Chondrocyte (in vitro differentiated cells): ENCODE results near the gene CRMP1. TPM values are rescaled to one million over a fixed set of nuclear protein-coding genes. Genes with fewer than 3 reads are reported as not detected.

Experiments used
- DNase-seq: peaks from one replicate; pipeline ENCODE4 v3.0.0; 2021; ENCODE audit warnings: mixed read lengths, low spot score
- H3K27ac Mint-ChIP-seq: one replicate; pipeline ENCODE4 v1.8.0; 2021; ENCODE audit warnings: mild to moderate bottlenecking, moderate library complexity, mixed read lengths; ENCODE audit not compliant: unreplicated experiment
- H3K27me3 Mint-ChIP-seq: 2 replicates; pipeline ENCODE4 v1.8.0; 2021; ENCODE audit warnings: low read depth, mixed read lengths
- H3K36me3 Mint-ChIP-seq: 2 replicates; pipeline ENCODE4 v1.8.0; 2021; ENCODE audit warnings: low read depth, mixed read lengths
- H3K4me1 Mint-ChIP-seq: 2 replicates; pipeline ENCODE4 v1.8.0; 2021; ENCODE audit warnings: low read depth, mild to moderate bottlenecking, mixed read lengths
- H3K4me3 Mint-ChIP-seq: one replicate; pipeline ENCODE4 v1.8.0; 2021; ENCODE audit warnings: mild to moderate bottlenecking, moderate library complexity, mixed read lengths; ENCODE audit not compliant: unreplicated experiment
- H3K9me3 Mint-ChIP-seq: 2 replicates; pipeline ENCODE4 v1.8.0; 2021; ENCODE audit warnings: low read depth, mixed read lengths
- total RNA-seq: library from RNA; stranded (reverse); gene quantifications from 3 replicates; pipeline ENCODE4 v1.2.1, GENCODE V29; 2021
- TF ChIP-seq, protein P1 (sequence below): fragments of 200-600 bp; sonication (generic); IDR thresholded peaks from 2 replicates; pipeline ENCODE4 v1.5.0; 2021; ENCODE audit warnings: antibody characterized with exemption, mild to moderate bottlenecking, moderate library complexity

CRMP1 gene
- total RNA-seq, 1 donor from 2014 or later = 59.5 TPM

- H3K27me3 Mint-ChIP-seq = peaks cover 63% of the 10 kb centered on the region
- no peak overlapping the region for H3K27ac Mint-ChIP-seq
- no peak overlapping the region for H3K4me3 Mint-ChIP-seq
- DNase-seq = no peak
- H3K9me3 Mint-ChIP-seq = no peaks in the 10 kb centered on the region
- TF ChIP-seq, protein P1, sequence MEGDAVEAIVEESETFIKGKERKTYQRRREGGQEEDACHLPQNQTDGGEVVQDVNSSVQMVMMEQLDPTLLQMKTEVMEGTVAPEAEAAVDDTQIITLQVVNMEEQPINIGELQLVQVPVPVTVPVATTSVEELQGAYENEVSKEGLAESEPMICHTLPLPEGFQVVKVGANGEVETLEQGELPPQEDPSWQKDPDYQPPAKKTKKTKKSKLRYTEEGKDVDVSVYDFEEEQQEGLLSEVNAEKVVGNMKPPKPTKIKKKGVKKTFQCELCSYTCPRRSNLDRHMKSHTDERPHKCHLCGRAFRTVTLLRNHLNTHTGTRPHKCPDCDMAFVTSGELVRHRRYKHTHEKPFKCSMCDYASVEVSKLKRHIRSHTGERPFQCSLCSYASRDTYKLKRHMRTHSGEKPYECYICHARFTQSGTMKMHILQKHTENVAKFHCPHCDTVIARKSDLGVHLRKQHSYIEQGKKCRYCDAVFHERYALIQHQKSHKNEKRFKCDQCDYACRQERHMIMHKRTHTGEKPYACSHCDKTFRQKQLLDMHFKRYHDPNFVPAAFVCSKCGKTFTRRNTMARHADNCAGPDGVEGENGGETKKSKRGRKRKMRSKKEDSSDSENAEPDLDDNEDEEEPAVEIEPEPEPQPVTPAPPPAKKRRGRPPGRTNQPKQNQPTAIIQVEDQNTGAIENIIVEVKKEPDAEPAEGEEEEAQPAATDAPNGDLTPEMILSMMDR = no peak
- peaks cover 4% of the 10 kb centered on the region for H3K36me3 Mint-ChIP-seq
- H3K4me1 Mint-ChIP-seq = peaks cover 13% of the 10 kb centered on the region
These were observed 39.2 kb upstream of the CRMP1 start for GRCh38 chr4:5932035-5932568.

DNA sequence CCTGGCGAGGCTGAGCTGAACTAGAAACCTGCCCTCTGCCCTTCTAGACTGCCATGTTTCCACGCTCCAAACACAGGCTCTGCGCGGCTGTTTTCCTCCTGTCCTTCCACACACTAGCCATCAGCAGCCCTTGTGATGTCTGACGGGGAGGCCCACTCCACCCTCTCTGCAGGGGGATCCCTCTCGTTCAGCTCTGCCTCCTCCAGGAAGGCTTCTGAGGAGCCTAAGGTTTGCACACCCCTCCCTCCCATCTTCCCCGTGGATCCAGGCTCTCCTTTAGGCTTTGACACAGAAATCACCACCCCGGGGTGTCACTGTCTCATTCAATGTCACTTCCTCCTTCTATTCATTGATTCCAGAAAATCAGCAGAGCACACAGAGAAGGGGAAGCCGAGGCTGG, 38.6 kb upstream of the CRMP1 start:
- TF ChIP-seq, protein P1 = no peak
- Mint-ChIP-seq H3K9me3 (no peaks in the 10 kb centered on the region), H3K27ac (no peak overlapping the region), H3K36me3 (peaks cover 4% of the 10 kb centered on the region), H3K4me1 (peaks cover 7% of the 10 kb centered on the region), H3K27me3 (peaks cover 68% of the 10 kb centered on the region), H3K4me3 (no peak overlapping the region)
- DNase-seq = no peak

DNA sequence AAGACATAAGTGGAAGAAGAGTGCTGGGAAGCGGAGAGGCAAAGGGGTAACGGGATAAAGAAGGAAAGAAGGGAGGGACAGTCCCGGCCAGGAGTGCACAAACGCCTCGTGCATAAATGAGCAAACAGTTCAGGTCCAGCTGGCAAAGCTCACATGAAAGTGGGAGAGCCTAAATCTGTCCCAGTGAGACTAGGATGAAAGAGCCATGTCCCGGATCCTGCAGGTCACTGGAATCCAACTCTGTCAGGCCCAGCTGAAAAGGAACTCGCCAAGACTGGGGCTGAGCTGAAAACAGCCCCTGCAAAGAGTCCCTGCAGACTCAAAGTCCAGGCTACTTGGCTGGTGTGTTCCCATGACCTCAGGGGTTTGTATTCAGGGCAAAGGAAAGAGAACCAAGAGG, 38.0 kb upstream of the CRMP1 start:
- no peak for DNase-seq
- no peak overlapping the region for H3K27ac Mint-ChIP-seq
- H3K4me1 Mint-ChIP-seq = peaks cover 7% of the 10 kb centered on the region
- TF ChIP-seq, protein P1 = no peak
- peaks cover 70% of the 10 kb centered on the region for H3K27me3 Mint-ChIP-seq
- no peaks in the 10 kb centered on the region for H3K9me3 Mint-ChIP-seq
- H3K4me3 Mint-ChIP-seq = no peak overlapping the region
- peaks cover 4% of the 10 kb centered on the region for H3K36me3 Mint-ChIP-seq

DNA sequence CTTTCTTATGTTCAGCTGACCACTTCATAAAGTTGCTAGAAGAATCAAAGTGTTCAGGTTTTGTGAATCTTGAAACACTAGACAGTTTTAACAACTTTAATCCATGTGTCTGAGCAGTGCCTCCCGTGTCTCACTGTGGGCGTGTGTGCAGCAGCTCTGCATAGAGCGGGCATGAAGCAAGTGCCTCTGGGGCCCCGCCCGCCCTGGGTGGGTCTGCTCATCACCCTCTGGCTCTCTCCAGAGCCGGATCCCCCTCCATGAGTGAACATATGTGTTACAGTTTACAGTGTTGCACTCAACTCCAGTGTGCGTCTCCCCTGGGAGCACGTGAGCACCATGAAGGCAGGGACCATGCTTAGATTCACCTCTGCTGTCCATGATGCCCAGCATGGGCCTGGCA, 37.6 kb upstream of the CRMP1 start:
- H3K27ac Mint-ChIP-seq = no peak overlapping the region
- no peak overlapping the region for H3K4me3 Mint-ChIP-seq
- H3K36me3 Mint-ChIP-seq = peaks cover 4% of the 10 kb centered on the region
- DNase-seq = no peak
- peaks cover 7% of the 10 kb centered on the region for H3K4me1 Mint-ChIP-seq
- H3K9me3 Mint-ChIP-seq = no peaks in the 10 kb centered on the region
- peaks cover 71% of the 10 kb centered on the region for H3K27me3 Mint-ChIP-seq
- TF ChIP-seq, protein P1 = no peak

GRCh38 chr4:5928844-5929420, 36.0 kb upstream of the CRMP1 start:
- Mint-ChIP-seq H3K36me3 (peaks cover 4% of the 10 kb centered on the region), H3K4me3 (no peak overlapping the region), H3K27ac (no peak overlapping the region), H3K4me1 (peaks cover 7% of the 10 kb centered on the region), H3K9me3 (no peaks in the 10 kb centered on the region), H3K27me3 (peaks cover 70% of the 10 kb centered on the region)
- TF ChIP-seq, protein P1 = no peak
- no peak for DNase-seq
